Small intestine (tissue), 7 donors: Measurements from ENCODE around the gene RHEX. TPM values are rescaled to one million over a fixed set of nuclear protein-coding genes. Genes with fewer than 3 reads are reported as not detected.
"Not testable (repeated sequence)": the region's sequence is repeated elsewhere in the genome, so short reads cannot be mapped to it uniquely, and the experiment has no call there.

Experiments used
- DNase-seq, 2 donors: peaks; one replicate each; pipeline versions ENCODE4 v3.0.0 to v3.0.0-alpha.2; 2013
- FAIRE-seq: peaks from 2 replicates; lab custom pipeline; 2012; peaks lifted over from hg19 to GRCh38; lab: Jason Lieb, UNC
- H3K27ac ChIP-seq, 3 donors: one replicate each; pipeline ENCODE4 v1.5.1; 2013; ENCODE audit warnings: low read length in 2 of 3, mild to moderate bottlenecking in 2 of 3, control low read depth in 1 of 3, inconsistent platforms in 1 of 3, low read depth in 1 of 3, moderate library complexity in 1 of 3
- H3K27me3 ChIP-seq, 3 donors: one replicate each; pipeline ENCODE4 v1.6.1; 2013; ENCODE audit warnings: low read length in 3 of 3, inconsistent platforms in 1 of 3; ENCODE audit not compliant: control insufficient read depth in 3 of 3, insufficient read depth in 3 of 3
- H3K36me3 ChIP-seq, 3 donors: one replicate each; pipeline ENCODE4 v1.6.1; 2013; ENCODE audit warnings: low read length in 3 of 3, inconsistent platforms in 1 of 3, low read depth in 1 of 3, mild to moderate bottlenecking in 1 of 3, moderate library complexity in 1 of 3; ENCODE audit not compliant: control insufficient read depth in 3 of 3, insufficient read depth in 2 of 3
- H3K4me1 ChIP-seq, 3 donors: one replicate each; pipeline ENCODE4 v1.6.1; 2013; ENCODE audit warnings: low read length in 2 of 3, inconsistent platforms in 1 of 3, low read depth in 1 of 3, mild to moderate bottlenecking in 1 of 3, moderate library complexity in 1 of 3; ENCODE audit not compliant: control insufficient read depth in 3 of 3, insufficient read depth in 2 of 3
- H3K4me3 ChIP-seq, 3 donors: one replicate each; pipeline ENCODE4 v1.5.1; 2013; ENCODE audit warnings: low read length in 3 of 3, control low read depth in 1 of 3, inconsistent platforms in 1 of 3, low read depth in 1 of 3, mild to moderate bottlenecking in 1 of 3, moderate library complexity in 1 of 3
- H3K9me3 ChIP-seq, 2 donors: one replicate each; pipeline ENCODE4 v1.6.1; 2013; ENCODE audit warnings: low read depth in 1 of 2, low read length in 1 of 2; ENCODE audit not compliant: control insufficient read depth in 2 of 2, insufficient read depth in 1 of 2
- WGBS, 3 donors: extraction: QIAGEN DNeasy Blood & Tissue Kit; methylation state at CpG; one replicate each; pipeline ENCODE4 v1.1.7; 2013; 5-methylcytosine and 5-hydroxymethylcytosine counted together
- polyA plus RNA-seq, 4 donors: library from polyadenylated mRNA; stranded (reverse) in 3 of 4; unstranded in 1 of 4; fragments of 200-250 nt in 3 of 4; fragments of 120-200 nt in 1 of 4; gene quantifications; one replicate each; pipeline versions ENCODE4 v1.2.1 to v1.2.3, GENCODE V29; 2013
- donor health status: healthy with polysubstance abuse.
- donor health status: control.
- donor health status: control.
- donor health status: Bipolar disorder and iron deficiency.
- donor health status: healthy.

The RHEX gene
- polyA plus RNA-seq, 4 donors, result 0.25 to 4.6 (median 3.8) TPM; not detected in 1

- WGBS, 3 donors, result 94 to 100% (median 100%) methylated on average over 1 of the region's 1 CpG
- H3K4me3 ChIP-seq, result no peak overlapping the region
- H3K36me3 ChIP-seq, result peaks cover 0 to 2% (median 0%) of the 10 kb centered on the region in 3 donors
- peaks cover 0 to 14% (median 0%) of the 10 kb centered on the region in 3 donors for H3K4me1 ChIP-seq
- H3K9me3 ChIP-seq, result peaks cover 0 to 7% of the 10 kb centered on the region in 2 donors
- DNase-seq (no peak), FAIRE-seq (no peak)
- no peak overlapping the region for H3K27ac ChIP-seq
- H3K27me3 ChIP-seq, result no peaks in the 10 kb centered on the region
Measured at GRCh38 chr1:206058927-206059292, 5.9 kb downstream of the RHEX start.

GRCh38 chr1:206059355-206059915 lies 6.5 kb downstream of the RHEX start:
- no peak for FAIRE-seq
- no peaks in the 10 kb centered on the region for H3K27me3 ChIP-seq
- no peak overlapping the region for H3K4me3 ChIP-seq
- H3K9me3 ChIP-seq, result peaks cover 0 to 7% of the 10 kb centered on the region in 2 donors
- WGBS, 3 donors, result 75 to 83% (median 78%) methylated on average over 3 of the region's 3 CpGs
- peaks cover 0 to 2% (median 0%) of the 10 kb centered on the region in 3 donors for H3K36me3 ChIP-seq
- no peak for DNase-seq
- H3K4me1 ChIP-seq, result peaks cover 0 to 14% (median 0%) of the 10 kb centered on the region in 3 donors
- no peak overlapping the region for H3K27ac ChIP-seq

- no peak overlapping the region for H3K27ac ChIP-seq
- H3K9me3 ChIP-seq, result peaks cover 0 to 7% of the 10 kb centered on the region in 2 donors
- WGBS, 3 donors, result 93 to 96% (median 95%) methylated on average over 3 of the region's 3 CpGs
- no peaks in the 10 kb centered on the region for H3K27me3 ChIP-seq
- DNase-seq (no peak), FAIRE-seq (no peak)
- H3K36me3 ChIP-seq, result peaks cover 0 to 2% (median 0%) of the 10 kb centered on the region in 3 donors
- peaks cover 0 to 7% (median 0%) of the 10 kb centered on the region in 3 donors for H3K4me1 ChIP-seq
- no peak overlapping the region for H3K4me3 ChIP-seq
Measured at GRCh38 chr1:206060844-206061243, 7.9 kb downstream of the RHEX start.

- H3K36me3 ChIP-seq, result peaks cover 0 to 2% (median 0%) of the 10 kb centered on the region in 3 donors
- H3K9me3 ChIP-seq, result peaks cover 0 to 7% of the 10 kb centered on the region in 2 donors
- H3K27me3 ChIP-seq, result no peaks in the 10 kb centered on the region
- DNase-seq (no peak), FAIRE-seq (no peak)
- peaks cover 0 to 17% (median 0%) of the 10 kb centered on the region in 3 donors for H3K4me1 ChIP-seq
- no peak overlapping the region for H3K4me3 ChIP-seq
- no peak overlapping the region for H3K27ac ChIP-seq
- 76 to 85% (median 84%) methylated on average over 6 of the region's 6 CpGs for WGBS, 3 donors
Measured at GRCh38 chr1:206062464-206062863, 9.5 kb downstream of the RHEX start.

DNA sequence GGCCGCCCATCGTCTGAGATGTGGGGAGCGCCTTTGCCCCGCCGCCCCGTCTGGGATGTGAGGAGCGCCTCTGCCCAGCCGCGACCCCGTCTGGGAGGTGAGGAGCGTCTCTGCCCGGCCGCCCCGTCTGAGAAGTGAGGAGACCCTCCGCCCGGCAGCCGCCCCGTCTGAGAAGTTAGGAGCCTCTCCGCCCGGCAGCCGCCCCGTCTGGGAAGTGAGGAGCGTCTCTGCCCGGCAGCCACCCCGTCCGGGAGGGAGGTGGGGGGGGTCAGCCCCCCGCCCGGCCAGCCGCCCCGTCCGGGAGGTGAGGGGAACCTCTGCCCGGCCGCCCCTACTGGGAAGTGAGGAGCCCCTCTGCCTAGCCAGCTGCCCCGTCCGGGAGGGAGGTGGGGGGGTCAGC lies 11.0 kb downstream of the RHEX start:
- peaks cover 0 to 29% (median 0%) of the 10 kb centered on the region in 3 donors for H3K4me1 ChIP-seq
- H3K27me3 ChIP-seq, H3K9me3 ChIP-seq, H3K27ac ChIP-seq, DNase-seq, H3K36me3 ChIP-seq, FAIRE-seq, H3K4me3 ChIP-seq: not testable (repeated sequence)
- 93 to 99% (median 94%) methylated on average over 12 to 31 of the region's 35 CpGs for WGBS, 3 donors

DNA sequence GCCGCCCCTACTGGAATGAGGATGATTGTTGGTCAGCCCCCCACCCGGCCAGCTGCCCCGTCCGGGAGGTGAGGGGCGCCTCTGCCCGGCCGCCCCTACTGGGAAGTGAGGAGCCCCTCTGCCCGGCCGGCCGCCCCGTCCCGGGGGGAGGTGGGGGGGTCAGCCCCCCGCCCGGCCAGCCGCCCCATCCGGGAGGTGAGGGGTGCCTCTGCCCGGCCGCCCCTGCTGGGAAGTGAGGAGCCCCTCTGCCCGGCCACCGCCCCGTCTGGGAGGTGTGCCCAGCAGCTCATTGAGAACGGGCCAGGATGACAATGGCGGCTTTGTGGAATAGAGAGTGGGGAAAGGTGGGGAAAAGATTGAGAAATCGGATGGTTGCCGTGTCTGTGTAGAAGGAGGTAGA lies 11.5 kb downstream of the RHEX start:
- not testable (repeated sequence) for H3K27ac ChIP-seq, H3K27me3 ChIP-seq, FAIRE-seq, DNase-seq, H3K36me3 ChIP-seq, H3K9me3 ChIP-seq, H3K4me3 ChIP-seq
- WGBS, 3 donors, result 91 to 96% (median 96%) methylated on average over 14 to 21 of the region's 25 CpGs
- H3K4me1 ChIP-seq, result peaks cover 0 to 29% (median 0%) of the 10 kb centered on the region in 3 donors

DNA sequence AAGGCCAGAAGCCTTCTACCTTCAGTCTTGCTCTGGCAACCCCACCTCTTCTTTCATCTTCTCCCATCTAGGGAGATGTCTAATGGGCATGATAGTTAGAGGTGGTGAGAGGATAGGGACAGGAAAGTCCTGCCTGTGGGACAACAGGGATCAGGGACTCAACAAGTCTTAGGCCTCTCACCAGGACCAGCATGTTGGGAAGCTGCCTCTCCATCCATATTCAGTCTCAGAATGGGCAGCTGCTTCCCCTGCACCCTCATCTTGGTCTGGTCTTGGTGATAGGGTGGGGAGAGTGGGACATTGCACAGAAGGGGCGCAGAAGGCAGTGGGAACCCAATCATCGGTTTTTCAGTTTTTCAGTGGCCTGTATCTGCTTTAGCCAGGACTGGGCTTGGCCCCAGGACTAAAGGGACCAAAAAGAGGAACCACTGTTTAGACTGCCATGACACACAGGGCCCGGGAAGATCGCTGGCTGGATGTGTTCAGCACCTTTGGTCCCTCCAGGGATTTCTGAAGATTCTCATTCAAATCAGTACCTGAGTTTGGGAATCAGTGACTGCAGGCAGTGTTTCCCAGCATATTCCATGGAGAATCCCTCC lies 12.7 kb downstream of the RHEX start:
- DNase-seq (no peak), FAIRE-seq (no peak)
- Histone ChIP-seq H3K9me3 (peaks cover 0 to 7% of the 10 kb centered on the region in 2 donors), H3K4me3 (no peak overlapping the region), H3K27ac (peak overlapping the region in 1 of 3 donors; percentile 72), H3K27me3 (no peaks in the 10 kb centered on the region), H3K4me1 (peaks cover 0 to 29% (median 0%) of the 10 kb centered on the region in 3 donors), H3K36me3 (peaks cover 0 to 2% (median 0%) of the 10 kb centered on the region in 3 donors)
- WGBS, 3 donors, result 86 to 89% (median 86%) methylated on average over 4 of the region's 4 CpGs

DNA sequence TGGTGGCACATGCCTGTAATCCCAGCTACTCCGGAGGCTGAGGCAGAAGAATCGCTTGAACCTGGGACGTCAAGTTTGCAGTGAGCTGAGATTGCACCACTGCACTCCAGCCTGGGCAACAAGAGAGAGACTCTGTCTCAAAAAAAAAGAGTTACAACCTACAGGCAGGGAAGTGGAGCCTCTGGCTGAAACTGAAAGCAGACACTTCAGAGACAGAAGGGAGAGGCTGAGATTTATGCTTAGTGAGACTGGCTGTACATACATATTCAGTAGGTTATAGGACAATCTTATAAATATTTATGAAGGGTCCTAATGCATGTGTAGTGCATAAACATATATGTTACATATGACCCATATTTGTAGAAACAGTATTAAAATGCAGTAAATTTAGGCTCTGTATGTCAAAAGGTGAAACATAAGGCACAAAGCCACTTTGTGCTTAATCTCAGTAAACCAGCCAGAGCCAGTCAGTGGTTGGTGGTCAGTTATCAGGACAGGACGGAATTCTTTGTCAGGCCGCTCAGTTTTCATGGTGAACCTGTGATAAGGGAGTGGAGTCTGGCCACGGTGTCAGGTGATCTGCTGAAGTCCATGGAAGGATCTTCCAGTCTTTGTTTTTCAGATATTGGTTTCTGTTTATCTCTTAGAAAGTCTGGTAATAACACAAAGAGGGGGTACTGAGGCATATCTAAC lies 13.7 kb downstream of the RHEX start:
- WGBS, 3 donors, result 29 to 50% (median 47%) methylated on average over 6 of the region's 6 CpGs
- FAIRE-seq, result no peak
- Histone ChIP-seq H3K27ac (peak overlapping the region in 1 of 3 donors; percentile 72), H3K9me3 (peaks cover 0 to 7% of the 10 kb centered on the region in 2 donors), H3K4me3 (no peak overlapping the region), H3K27me3 (no peaks in the 10 kb centered on the region), H3K36me3 (peaks cover 0 to under 1% (median 0%) of the 10 kb centered on the region in 3 donors), H3K4me1 (peaks cover 0 to 29% (median 0%) of the 10 kb centered on the region in 3 donors)
- peak; percentile 14 to 64 for DNase-seq
